Measurements from ENCODE around the gene HCN2.
A peak's percentile ranks its signal among the peaks of the same experiment; 100 is the strongest.
"Not testable (repeated sequence)": the region's sequence is repeated elsewhere in the genome, so short reads cannot be mapped to it uniquely, and the experiment has no call there.

The HCN2 gene

GRCh38 chr19:604355-604754 lies 14.7 kb downstream of the HCN2 start:
- DNase-seq (ENCODE audit: low read depth), result no peak

DNA sequence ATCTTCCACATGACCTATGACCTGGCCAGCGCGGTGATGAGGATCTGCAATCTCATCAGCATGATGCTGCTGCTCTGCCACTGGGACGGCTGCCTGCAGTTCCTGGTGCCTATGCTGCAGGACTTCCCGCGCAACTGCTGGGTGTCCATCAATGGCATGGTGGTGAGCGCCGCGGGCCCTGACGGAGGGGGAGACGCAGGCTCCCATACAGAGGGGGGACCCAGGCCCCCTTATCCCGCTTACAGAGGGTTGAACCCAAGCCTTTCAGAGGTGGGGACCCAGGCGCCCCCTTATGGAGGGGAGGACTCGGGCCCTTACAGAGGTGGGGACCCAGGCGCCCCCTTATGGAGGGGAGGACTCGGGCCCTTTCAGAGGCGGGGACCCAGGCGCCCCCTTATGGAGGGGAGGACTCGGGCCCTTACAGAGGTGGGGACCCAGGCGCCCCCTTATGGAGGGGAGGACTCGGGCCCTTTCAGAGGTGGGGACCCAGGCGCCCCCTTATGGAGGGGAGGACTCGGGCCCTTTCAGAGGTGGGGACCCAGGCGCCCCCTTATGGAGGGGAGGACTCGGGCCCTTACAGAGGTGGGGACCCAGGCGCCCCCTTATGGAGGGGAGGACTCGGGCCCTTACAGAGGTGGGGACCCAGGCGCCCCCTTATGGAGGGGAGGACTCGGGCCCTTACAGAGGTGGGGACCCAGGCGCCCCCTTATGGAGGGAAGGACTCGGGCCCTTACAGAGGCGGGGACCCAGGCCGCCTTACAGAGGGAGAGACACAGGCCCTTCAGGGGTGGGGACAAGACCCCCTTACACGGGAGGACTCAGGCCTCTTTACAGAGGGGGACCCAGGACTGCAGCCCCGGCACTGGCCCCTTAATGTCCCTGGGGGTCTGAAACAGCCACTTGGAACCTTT lies 15.6 kb downstream of the HCN2 start:
- DNase-seq (ENCODE audit: low read depth), result not testable (repeated sequence)

DNA sequence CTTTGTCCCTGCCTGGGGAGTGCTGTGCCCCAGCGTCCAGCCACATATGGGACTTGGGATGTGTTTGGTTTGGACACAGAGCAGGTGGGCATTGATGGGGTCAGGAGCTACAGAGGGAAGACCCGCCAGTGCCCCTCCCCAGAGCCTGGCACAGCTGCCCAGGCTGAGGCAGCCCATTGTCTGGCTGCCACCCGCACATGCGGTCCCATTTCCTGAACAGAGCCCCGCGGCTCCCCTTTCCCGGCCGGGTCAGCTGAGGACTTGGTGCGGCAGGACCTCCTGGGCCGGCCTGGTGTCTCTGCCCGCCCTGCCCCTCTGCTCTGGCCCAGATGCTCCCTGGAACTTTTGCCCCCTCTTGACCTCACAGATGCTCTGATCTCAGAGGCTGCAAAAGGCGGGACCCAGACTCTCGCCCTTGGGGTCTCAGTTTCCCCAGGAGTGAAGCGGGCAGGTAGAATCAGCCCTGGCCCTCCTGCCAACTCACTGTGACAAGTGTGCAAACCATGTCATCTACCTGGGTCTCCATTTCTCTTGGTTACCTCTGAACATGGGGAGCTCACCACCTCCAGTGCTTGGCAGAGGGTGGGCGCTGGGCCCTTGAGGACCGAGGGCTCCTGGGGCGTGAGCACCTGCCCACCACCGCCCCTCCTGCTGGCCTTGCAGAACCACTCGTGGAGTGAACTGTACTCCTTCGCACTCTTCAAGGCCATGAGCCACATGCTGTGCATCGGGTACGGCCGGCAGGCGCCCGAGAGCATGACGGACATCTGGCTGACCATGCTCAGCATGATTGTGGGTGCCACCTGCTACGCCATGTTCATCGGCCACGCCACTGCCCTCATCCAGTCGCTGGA lies 17.8 kb downstream of the HCN2 start:
- DNase-seq (ENCODE audit: low read depth), result no peak

GRCh38 chr19:608155-609003 lies 18.7 kb downstream of the HCN2 start:
- no peak for DNase-seq (ENCODE audit: low read depth)

GRCh38 chr19:609004-609346 lies 19.3 kb downstream of the HCN2 start:
- DNase-seq (ENCODE audit: low read depth), result no peak

DNA sequence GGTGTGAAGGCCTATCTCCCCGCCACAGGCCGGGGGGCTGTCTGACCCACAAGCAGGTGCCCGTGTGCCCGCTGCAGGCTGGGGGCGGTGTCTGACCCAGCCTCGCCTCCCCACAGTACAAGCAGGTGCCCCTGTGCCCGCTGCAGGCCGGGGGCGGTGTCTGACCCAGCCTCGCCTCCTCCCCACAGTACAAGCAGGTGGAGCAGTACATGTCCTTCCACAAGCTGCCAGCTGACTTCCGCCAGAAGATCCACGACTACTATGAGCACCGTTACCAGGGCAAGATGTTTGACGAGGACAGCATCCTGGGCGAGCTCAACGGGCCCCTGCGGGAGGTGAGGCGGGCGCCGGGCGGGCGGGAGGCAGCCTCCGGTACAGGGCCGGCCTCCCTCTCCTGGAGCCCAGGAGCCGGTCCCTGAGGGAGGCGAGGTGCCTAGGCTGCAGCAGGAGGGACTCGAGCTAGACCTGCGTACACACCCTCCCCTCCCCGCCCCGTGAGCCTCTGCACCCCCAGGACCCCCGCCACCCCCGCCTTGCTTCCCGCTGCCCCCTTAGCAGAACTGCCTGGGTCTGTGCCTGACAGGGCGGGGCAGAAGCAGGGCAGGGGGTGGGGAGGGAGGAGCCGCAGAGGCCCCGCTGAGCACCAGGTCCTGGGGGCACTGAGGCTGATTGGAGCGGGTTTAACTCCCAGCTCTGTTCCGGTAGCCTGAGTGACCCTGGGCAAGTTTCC lies 20.6 kb downstream of the HCN2 start:
- DNase-seq (ENCODE audit: low read depth), result no peak

- DNase-seq (ENCODE audit: low read depth), result no peak
Observed at GRCh38 chr19:610801-611480, 21.3 kb downstream of the HCN2 start.

DNA sequence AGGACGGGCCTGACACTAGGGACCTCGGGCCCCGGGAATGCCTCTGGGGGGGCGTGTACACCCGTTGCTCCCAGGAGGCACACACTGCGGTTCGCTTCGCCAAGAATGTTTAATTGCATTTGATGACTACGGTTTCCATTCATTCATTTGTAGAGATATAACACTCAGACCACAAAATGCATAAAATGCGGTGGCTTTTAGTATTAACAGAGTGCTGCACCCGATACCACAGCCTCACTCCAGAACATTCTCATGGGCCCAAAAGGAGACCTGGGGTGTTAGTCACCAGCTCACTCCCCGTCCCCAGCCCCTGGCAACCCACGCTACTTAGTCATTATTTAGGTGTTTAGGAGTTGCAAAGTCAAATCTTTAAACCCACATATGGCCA lies 21.8 kb downstream of the HCN2 start:
- peak; percentile 45 for DNase-seq (ENCODE audit: low read depth)

GRCh38 chr19:612941-613340 lies 23.3 kb downstream of the HCN2 start:
- no peak for DNase-seq (ENCODE audit: low read depth)

GRCh38 chr19:613732-614567 lies 24.3 kb downstream of the HCN2 start:
- no peak for DNase-seq (ENCODE audit: low read depth)

DNA sequence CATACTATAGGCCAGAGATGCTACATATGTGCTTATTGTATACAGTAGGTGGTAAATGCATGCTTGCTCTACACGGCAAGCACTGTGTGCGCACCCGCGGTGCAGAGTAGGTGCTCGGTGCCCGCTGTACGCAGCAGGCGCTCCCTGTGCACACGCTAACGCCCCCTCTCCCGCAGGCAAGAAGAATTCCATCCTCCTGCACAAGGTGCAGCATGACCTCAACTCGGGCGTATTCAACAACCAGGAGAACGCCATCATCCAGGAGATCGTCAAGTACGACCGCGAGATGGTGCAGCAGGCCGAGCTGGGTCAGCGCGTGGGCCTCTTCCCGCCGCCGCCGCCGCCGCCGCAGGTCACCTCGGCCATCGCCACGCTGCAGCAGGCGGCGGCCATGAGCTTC lies 25.9 kb downstream of the HCN2 start:
- DNase-seq (ENCODE audit: low read depth), result no peak

DNA sequence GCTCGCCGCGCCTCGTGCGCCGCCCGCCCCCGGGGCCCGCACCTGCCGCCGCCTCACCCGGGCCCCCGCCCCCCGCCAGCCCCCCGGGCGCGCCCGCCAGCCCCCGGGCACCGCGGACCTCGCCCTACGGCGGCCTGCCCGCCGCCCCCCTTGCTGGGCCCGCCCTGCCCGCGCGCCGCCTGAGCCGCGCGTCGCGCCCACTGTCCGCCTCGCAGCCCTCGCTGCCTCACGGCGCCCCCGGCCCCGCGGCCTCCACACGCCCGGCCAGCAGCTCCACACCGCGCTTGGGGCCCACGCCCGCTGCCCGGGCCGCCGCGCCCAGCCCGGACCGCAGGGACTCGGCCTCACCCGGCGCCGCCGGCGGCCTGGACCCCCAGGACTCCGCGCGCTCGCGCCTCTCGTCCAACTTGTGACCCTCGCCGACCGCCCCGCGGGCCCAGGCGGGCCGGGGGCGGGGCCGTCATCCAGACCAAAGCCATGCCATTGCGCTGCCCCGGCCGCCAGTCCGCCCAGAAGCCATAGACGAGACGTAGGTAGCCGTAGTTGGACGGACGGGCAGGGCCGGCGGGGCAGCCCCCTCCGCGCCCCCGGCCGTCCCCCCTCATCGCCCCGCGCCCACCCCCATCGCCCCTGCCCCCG lies 26.5 kb downstream of the HCN2 start:
- no peak for DNase-seq (ENCODE audit: low read depth)

DNA sequence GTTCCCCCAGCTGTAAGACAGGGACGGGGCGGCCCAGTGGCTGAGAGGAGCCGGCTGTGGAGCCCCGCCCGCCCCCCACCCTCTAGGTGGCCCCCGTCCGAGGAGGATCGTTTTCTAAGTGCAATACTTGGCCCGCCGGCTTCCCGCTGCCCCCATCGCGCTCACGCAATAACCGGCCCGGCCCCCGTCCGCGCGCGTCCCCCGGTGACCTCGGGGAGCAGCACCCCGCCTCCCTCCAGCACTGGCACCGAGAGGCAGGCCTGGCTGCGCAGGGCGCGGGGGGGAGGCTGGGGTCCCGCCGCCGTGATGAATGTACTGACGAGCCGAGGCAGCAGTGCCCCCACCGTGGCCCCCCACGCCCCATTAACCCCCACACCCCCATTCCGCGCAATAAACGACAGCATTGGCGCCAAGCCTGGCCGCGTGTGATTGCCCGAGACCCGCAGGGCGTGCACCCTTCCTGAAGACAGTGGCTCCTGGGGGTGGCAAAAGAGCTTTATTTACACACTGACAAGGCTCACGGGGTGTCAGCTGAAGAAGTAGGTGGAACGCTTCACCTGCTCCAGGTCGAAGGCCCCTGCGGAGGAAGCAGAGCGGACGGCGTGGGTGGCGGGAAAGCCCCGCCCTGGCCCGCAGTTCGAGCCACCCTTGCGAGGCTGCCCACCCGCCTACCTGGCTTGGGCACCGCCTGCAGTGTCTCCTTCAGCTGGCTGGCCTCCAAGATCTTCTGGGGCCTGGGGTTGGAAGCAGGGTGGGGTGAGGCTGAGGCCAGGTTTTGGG lies 27.3 kb downstream of the HCN2 start:
- no peak for DNase-seq (ENCODE audit: low read depth)

- no peak for DNase-seq (ENCODE audit: low read depth)
Observed at GRCh38 chr19:617551-618246, 28.0 kb downstream of the HCN2 start.

DNA sequence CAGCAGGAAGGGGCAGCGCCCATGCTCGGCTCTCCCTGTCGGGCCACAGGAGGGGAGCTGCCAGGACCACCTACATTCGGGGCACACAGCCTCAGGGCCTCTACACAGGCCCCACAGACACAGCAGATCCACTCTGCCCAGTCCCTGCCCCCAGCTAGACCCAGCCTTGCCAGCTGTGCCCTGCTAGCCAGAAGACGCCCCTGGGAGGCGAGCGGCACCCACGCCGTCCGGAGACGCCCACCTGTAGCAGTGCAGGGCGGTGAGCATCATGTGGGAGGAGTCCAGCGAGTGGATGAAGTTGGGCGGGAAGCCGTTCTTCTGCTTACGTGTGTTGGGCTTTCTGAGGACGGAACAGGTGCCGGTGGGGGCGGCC lies 28.6 kb downstream of the HCN2 start:
- DNase-seq (ENCODE audit: low read depth), result no peak

GRCh38 chr19:618674-619285 lies 29.1 kb downstream of the HCN2 start:
- DNase-seq (ENCODE audit: low read depth), result no peak

GRCh38 chr19:619286-620002 lies 29.8 kb downstream of the HCN2 start:
- DNase-seq (ENCODE audit: low read depth), result no peak

All from HS-27A (cell line).